Thoracic aorta (tissue), 2 donors: ENCODE measurements around the gene GOLIM4. TPM values are rescaled to one million over a fixed set of nuclear protein-coding genes. Genes with fewer than 3 reads are reported as not detected.

ENCODE experiments used
- ATAC-seq: fragments of 150-250 bp; one replicate; pipeline ENCODE4 v1.8.0; 2017; ENCODE audit warnings: low read depth; ENCODE audit not compliant: insufficient number of reproducible peaks, low FRiP score
- DNase-seq: peaks from one replicate; pipeline ENCODE4 v3.0.0-alpha.2; 2020; ENCODE audit warnings: low spot score
- H3K27ac ChIP-seq, 2 donors: fragments of 200-600 bp; sonication (generic); 1 replicate in 1 of 2; 2 replicates in 1 of 2; pipeline ENCODE4 v1.5.1; 2016; ENCODE audit warnings: mild to moderate bottlenecking in 2 of 2, moderate library complexity in 2 of 2
- H3K27me3 ChIP-seq: fragments of 200-600 bp; sonication (generic); replicated peaks from 2 replicates; pipeline ENCODE4 v1.6.0; 2016; ENCODE audit warnings: mild to moderate bottlenecking; ENCODE audit not compliant: insufficient read depth
- H3K36me3 ChIP-seq: fragments of 200-600 bp; sonication (generic); one replicate; pipeline ENCODE4 v1.5.1; 2016
- H3K4me1 ChIP-seq, 2 donors: fragments of 200-600 bp; sonication (generic); 1 replicate in 1 of 2; 2 replicates in 1 of 2; pipeline versions ENCODE4 v1.5.1 to v1.6.0; 2016; ENCODE audit warnings: low read depth in 2 of 2, mild to moderate bottlenecking in 1 of 2; ENCODE audit not compliant: control insufficient read depth in 1 of 2
- H3K4me3 ChIP-seq: fragments of 200-600 bp; sonication (generic); 2 replicates; pipeline ENCODE4 v1.5.1; 2016; ENCODE audit warnings: mild to moderate bottlenecking
- H3K9me3 ChIP-seq: fragments of 200-600 bp; sonication (generic); 2 replicates; pipeline ENCODE4 v1.5.1; 2016
- CTCF ChIP-seq: fragments of 200-600 bp; sonication (generic); IDR thresholded peaks from one replicate; pipeline ENCODE4 v1.5.1; 2019; ENCODE audit warnings: antibody characterized with exemption
- total RNA-seq, 2 donors: library from RNA; depleted of rRNA; stranded (reverse); fragments of >200 nt; gene quantifications; one replicate each; pipeline versions ENCODE4 v1.1.0 to v1.2.3, GENCODE V29; 2016

GOLIM4 gene
- total RNA-seq, 2 donors from 2014 or later = 43.1 to 49.5 TPM

GRCh38 chr3:168086541-168087260 lies 9.0 kb downstream of the GOLIM4 start:
- peaks cover 9 to 21% of the 10 kb centered on the region in 2 donors for H3K4me1 ChIP-seq
- H3K27ac ChIP-seq = no peak overlapping the region
- H3K9me3 ChIP-seq = no peaks in the 10 kb centered on the region
- H3K4me3 ChIP-seq = no peak overlapping the region
- DNase-seq (no peak), ATAC-seq (no peak)
- TF ChIP-seq CTCF = no peak
- no peaks in the 10 kb centered on the region for H3K27me3 ChIP-seq
- no peaks in the 10 kb centered on the region for H3K36me3 ChIP-seq

GRCh38 chr3:168085491-168086119 lies 10.1 kb downstream of the GOLIM4 start:
- H3K27me3 ChIP-seq = no peaks in the 10 kb centered on the region
- no peak for ATAC-seq
- no peaks in the 10 kb centered on the region for H3K9me3 ChIP-seq
- no peak overlapping the region for H3K27ac ChIP-seq
- no peak overlapping the region for H3K4me3 ChIP-seq
- H3K4me1 ChIP-seq = peaks cover 3 to 15% of the 10 kb centered on the region in 2 donors
- no peaks in the 10 kb centered on the region for H3K36me3 ChIP-seq
- TF ChIP-seq CTCF = no peak
- no peak for DNase-seq

GRCh38 chr3:168083906-168084305 lies 11.8 kb downstream of the GOLIM4 start:
- DNase-seq (no peak), ATAC-seq (no peak)
- no peak overlapping the region for H3K4me3 ChIP-seq
- peaks cover 0 to 7% of the 10 kb centered on the region in 2 donors for H3K4me1 ChIP-seq
- no peaks in the 10 kb centered on the region for H3K9me3 ChIP-seq
- no peak overlapping the region for H3K27ac ChIP-seq
- H3K36me3 ChIP-seq = no peaks in the 10 kb centered on the region
- TF ChIP-seq CTCF = no peak
- no peaks in the 10 kb centered on the region for H3K27me3 ChIP-seq

- no peaks in the 10 kb centered on the region for H3K27me3 ChIP-seq
- ATAC-seq (no peak), DNase-seq (no peak)
- peaks cover 0 to 7% of the 10 kb centered on the region in 2 donors for H3K4me1 ChIP-seq
- H3K27ac ChIP-seq = no peak overlapping the region
- no peak for TF ChIP-seq CTCF
- no peaks in the 10 kb centered on the region for H3K9me3 ChIP-seq
- no peak overlapping the region for H3K4me3 ChIP-seq
- no peaks in the 10 kb centered on the region for H3K36me3 ChIP-seq
Observed at GRCh38 chr3:168081856-168082255, 13.9 kb downstream of the GOLIM4 start.

- H3K4me1 ChIP-seq = peaks cover 0 to 1% of the 10 kb centered on the region in 2 donors
- no peaks in the 10 kb centered on the region for H3K9me3 ChIP-seq
- H3K27me3 ChIP-seq = no peaks in the 10 kb centered on the region
- H3K36me3 ChIP-seq = no peaks in the 10 kb centered on the region
- no peak overlapping the region for H3K4me3 ChIP-seq
- ATAC-seq (no peak), DNase-seq (no peak)
- TF ChIP-seq CTCF = no peak
- no peak overlapping the region for H3K27ac ChIP-seq
Observed at GRCh38 chr3:168081171-168081771, 14.5 kb downstream of the GOLIM4 start.
